ENCODE measurements around the gene SARM1.

SARM1 gene

DNA sequence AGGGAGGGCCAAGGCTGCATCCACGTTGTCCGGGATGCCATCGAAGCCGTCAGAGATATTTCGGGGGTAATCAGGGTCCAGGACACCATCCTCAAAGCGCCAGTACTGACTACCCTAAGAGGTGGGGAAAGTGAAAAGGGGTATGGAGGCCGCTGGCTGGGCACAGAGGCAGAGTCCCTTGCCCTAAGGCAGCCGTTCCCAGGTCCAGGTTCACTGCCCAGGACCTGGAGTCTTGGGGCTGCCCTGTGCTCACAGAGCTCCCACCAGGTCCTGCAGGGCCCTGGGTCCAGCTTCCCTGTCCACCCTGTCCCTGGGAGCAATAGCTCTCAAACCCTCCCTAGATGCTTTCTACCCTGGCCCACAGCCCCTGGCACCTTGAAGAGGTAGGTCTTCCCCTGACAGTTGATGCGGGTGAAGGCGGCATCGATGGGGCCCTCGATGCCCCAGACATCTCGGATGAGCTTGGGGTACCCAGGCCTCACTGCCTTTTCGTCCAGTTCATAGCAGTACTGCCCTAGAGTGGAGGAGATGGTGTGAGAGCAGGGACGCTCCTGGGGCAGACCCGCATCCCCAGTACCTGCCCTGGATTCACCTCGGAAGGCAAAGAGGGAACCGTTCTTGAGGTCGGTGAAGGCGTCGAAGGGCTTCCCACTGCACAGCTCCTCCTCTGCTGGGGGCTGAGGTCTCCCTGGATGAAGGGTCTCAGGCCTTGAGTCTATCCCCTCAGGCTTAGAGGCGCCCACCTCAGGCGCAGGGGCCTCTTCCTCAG is 2.4 kb upstream of the SARM1 start:
- TF ChIP-seq, protein P1, sequence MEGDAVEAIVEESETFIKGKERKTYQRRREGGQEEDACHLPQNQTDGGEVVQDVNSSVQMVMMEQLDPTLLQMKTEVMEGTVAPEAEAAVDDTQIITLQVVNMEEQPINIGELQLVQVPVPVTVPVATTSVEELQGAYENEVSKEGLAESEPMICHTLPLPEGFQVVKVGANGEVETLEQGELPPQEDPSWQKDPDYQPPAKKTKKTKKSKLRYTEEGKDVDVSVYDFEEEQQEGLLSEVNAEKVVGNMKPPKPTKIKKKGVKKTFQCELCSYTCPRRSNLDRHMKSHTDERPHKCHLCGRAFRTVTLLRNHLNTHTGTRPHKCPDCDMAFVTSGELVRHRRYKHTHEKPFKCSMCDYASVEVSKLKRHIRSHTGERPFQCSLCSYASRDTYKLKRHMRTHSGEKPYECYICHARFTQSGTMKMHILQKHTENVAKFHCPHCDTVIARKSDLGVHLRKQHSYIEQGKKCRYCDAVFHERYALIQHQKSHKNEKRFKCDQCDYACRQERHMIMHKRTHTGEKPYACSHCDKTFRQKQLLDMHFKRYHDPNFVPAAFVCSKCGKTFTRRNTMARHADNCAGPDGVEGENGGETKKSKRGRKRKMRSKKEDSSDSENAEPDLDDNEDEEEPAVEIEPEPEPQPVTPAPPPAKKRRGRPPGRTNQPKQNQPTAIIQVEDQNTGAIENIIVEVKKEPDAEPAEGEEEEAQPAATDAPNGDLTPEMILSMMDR (IDR thresholded peaks at IDR 0.05) = no peak
- TF ChIP-seq ZFX (IDR thresholded peaks at IDR 0.05; ENCODE audit: borderline replicate concordance) = no peak

DNA sequence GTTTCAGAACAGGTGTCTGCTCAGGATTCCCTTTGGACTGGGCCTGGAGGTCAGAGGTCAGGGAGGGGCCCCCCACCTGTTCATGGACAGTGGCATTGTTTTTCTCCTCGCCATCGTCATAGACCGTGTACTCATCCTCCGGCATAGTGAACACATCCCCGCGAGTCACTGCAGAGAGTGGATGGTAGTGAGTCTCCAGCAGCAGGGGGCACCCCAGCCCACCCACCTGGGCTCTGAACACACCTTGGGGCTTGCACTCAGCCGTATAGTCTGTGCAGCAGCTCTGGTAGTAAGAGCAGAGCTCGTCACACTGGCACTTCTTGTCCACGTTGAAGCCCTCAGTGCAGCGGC is 1.8 kb upstream of the SARM1 start:
- no peak for TF ChIP-seq ZFX (IDR thresholded peaks at IDR 0.05; ENCODE audit: borderline replicate concordance)
- TF ChIP-seq, protein P1 (IDR thresholded peaks at IDR 0.05) = no peak
- peak overlapping the region; percentile 86 for H3K27ac ChIP-seq

More for the DNA sequence above, 2.4 kb upstream of the SARM1 start:
- H3K27ac ChIP-seq = peak overlapping the region; percentile 86

DNA sequence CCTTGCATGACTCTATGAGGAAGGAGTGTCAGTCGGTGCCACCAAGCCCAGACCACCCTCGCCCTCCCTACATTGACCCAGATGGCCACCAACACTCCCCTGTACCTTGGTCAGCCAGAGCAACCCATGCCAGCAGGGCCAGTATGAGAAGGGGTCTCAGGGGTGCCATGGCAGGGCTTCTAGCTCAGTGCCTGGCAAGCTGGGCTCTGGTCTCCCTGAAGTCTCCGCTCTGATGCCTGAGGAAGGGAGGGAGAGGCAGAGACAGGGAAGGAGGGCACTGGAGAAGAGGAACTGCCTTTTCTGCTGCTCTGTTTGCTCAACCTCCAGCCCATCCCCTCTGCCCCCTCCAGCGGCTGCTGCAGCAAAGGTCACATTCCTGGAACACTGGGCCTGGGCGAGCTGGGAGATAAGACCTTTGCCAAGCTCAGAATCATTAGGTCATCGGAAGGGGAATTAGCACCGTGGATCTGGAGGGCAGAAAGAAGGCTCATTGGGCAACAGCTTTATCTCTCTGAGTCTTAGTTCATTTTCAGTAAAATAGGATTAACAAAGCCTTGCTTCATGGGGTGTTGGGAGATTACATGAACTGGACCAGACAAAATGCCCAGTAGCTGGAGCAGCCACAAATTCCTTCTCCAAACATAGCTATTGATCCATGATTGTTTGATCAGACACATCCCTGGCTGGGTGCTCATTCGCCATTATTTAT is 1.3 kb upstream of the SARM1 start, which contains the start of gene VTN:
Gene VTN (minus strand): TSS at position 273 of the 709 bp plus-strand sequence. CDS start 104 bp downstream, at position 169.
- TF ChIP-seq ZFX (IDR thresholded peaks at IDR 0.05; ENCODE audit: borderline replicate concordance) = no peak
- TF ChIP-seq, protein P1 (IDR thresholded peaks at IDR 0.05) = no peak
- H3K27ac ChIP-seq = peak within 1 kb of the TSS; percentile 86

DNA sequence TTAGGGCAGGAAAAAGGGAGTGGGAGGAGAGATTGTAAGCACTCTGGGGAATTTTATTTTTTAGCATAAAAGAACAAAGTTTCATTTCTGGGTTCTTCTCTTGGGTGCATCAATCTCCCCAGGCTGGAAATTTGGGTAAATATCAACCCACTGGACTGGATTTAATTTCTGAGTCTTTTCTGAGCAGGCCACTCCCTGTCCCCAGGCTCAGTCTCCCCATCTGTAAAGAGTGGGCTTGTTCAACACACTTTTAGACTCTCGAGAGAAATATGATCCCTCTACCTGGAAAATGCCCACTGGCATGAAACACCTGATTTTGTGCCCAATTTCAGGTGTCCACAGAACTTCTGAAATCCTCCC is 770 bp upstream of the SARM1 start:
- no peak for TF ChIP-seq ZFX (IDR thresholded peaks at IDR 0.05; ENCODE audit: borderline replicate concordance)
- TF ChIP-seq, protein P1 (IDR thresholded peaks at IDR 0.05) = no peak
- H3K27ac ChIP-seq = peak overlapping the region; percentile 86

DNA sequence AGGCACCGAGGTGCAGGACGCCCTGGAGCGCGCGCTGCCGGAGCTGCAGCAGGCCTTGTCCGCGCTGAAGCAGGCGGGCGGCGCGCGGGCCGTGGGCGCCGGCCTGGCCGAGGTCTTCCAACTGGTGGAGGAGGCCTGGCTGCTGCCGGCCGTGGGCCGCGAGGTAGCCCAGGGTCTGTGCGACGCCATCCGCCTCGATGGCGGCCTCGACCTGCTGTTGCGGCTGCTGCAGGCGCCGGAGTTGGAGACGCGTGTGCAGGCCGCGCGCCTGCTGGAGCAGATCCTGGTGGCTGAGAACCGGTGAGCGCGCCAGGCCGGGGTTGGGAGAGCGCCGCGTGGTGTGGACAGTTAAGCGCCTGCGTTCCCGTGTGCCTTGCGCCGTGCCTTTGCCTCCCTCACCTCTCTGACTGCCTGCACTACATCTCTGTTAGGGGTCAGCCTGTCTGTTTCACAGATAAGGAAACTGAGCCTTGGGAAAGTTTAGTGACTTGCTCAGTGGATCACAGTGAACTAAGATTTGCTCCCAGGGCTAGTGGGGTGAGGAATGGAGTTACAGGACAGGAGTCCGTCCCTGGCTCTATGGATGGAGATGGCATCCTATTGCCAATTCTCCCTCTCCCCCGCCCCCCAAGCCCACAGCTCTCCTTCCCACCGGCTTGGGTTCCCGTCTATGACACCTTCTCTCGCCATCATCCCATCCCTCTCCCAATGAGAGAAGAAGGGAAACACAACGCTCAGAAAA is 880 bp downstream of the SARM1 start:
- TF ChIP-seq, protein P1 (IDR thresholded peaks at IDR 0.05) = peak; percentile 7; the same call in 1 of the 2 replicates
- 0 out of 2 replicates have a peak, but pooled peaks have one; percentile 57 for TF ChIP-seq ZFX (IDR thresholded peaks at IDR 0.05; ENCODE audit: borderline replicate concordance)
- H3K27ac ChIP-seq = peak overlapping the region; percentile 86

DNA sequence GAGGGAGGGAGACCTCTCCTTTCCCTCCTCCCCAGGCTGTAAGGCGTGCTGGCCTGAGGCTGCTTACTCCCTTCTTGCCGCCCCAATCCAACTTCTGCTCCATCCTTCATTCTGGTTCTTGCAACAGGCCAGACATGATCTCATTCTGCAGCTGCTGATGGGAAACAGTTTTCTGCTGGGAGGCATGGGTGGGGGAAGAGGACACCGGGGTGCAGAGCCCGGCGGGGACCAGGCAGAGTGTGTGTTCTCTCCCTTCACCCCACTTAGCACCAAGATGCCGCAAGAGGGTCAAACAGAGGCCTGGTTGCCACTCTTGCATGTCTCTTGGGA is 1.4 kb downstream of the SARM1 start:
- peak overlapping the region; percentile 86 for H3K27ac ChIP-seq
- TF ChIP-seq ZFX (IDR thresholded peaks at IDR 0.05; ENCODE audit: borderline replicate concordance) = no peak
- TF ChIP-seq, protein P1 (IDR thresholded peaks at IDR 0.05) = no peak
